HepG2 (cell line): ENCODE measurements around the gene SERTM1. TPM values are rescaled to one million over a fixed set of nuclear protein-coding genes. Genes with fewer than 3 reads are reported as not detected.

Source experiments
- ATAC-seq: fragments of 200-7000 bp; cut with Tn5 transposase; 3 replicates; pipeline ENCODE4 v1.9.1; 2020; ENCODE audit warnings: mild to moderate bottlenecking, moderate library complexity
- BruUV-seq: library from RNA; stranded (reverse); fragments of 400-500 nt; replicated peaks from 2 replicates; lab custom pipeline; 2021; lab: Mats Ljungman, UMichigan
- CTCF ChIA-PET: fragments of 300-600 bp; formaldehyde crosslinking; extraction: SDS; loops from one replicate; lab custom pipeline; 2021; ENCODE audit warnings: low total read pairs, inconsistent platforms, low intra/inter-chr PET ratio; lab: Yijun Ruan, JAX
- POLR2A ChIA-PET: fragments of 350-600 bp; sonication (Branson Sonifier 250); formaldehyde crosslinking; loops from one replicate; lab custom pipeline; 2020; ENCODE audit warnings: antibody characterized with exemption, inconsistent platforms; lab: Yijun Ruan, JAX
- DNase-seq: peaks from one replicate; pipeline ENCODE4 v3.0.0-alpha.2; 2015; ENCODE audit warnings: low spot score
- FAIRE-seq: peaks from 3 replicates; lab custom pipeline; 2011; peaks lifted over from hg19 to GRCh38; lab: Jason Lieb, UNC
- H2AFZ ChIP-seq: one replicate; pipeline ENCODE4 v1.6.1; 2011; ENCODE audit warnings: low read length, inconsistent platforms
- H3K27ac ChIP-seq: fragments of 300-600 bp; 3 replicates; pipeline ENCODE4 v1.8.0; 2011; ENCODE audit warnings: mixed run types, mild to moderate bottlenecking, mixed read lengths, low read length, inconsistent platforms; ENCODE audit not compliant: insufficient read depth; ENCODE audit errors: extremely low read length
- H3K27me3 ChIP-seq, 2 experiments: fragments of 200-600 bp in 1 of 2; 2 replicates in 1 of 2; 3 replicates in 1 of 2; pipeline versions ENCODE4 v1.6.0 to v1.8.0; 2011; ENCODE audit warnings: low read length in 2 of 2, mild to moderate bottlenecking in 2 of 2, moderate library complexity in 2 of 2, inconsistent platforms in 1 of 2; ENCODE audit not compliant: insufficient read depth in 2 of 2, control insufficient read depth in 1 of 2
- H3K36me3 ChIP-seq, 2 experiments: fragments of 200-600 bp in 1 of 2; replicated peaks in 1 of 2; 2 replicates in 1 of 2; 3 replicates in 1 of 2; pipeline versions ENCODE4 v1.5.1 to v1.8.0; 2011; ENCODE audit warnings: low read length in 2 of 2, inconsistent platforms in 1 of 2; ENCODE audit not compliant: insufficient read depth in 2 of 2, control insufficient read depth in 1 of 2
- H3K4me1 ChIP-seq: 2 replicates; pipeline ENCODE4 v1.5.1; 2012; ENCODE audit warnings: low read length, inconsistent platforms; ENCODE audit not compliant: insufficient read depth
- H3K4me2 ChIP-seq: 2 replicates; pipeline ENCODE4 v1.6.0; 2011; ENCODE audit warnings: low read depth, low read length, inconsistent platforms
- H3K4me3 ChIP-seq, 3 experiments: fragments of 200-600 bp in 1 of 3; sonication (generic), shearing (Covaris generic) in 1 of 3; replicated peaks in 1 of 3; 2 replicates each; pipeline ENCODE4 v1.5.1; 2011 to 2016; ENCODE audit warnings: low read length in 3 of 3, inconsistent platforms in 2 of 3, low read depth in 2 of 3, mild to moderate bottlenecking in 2 of 3, control low read depth in 1 of 3, mixed read lengths in 1 of 3; ENCODE audit not compliant: insufficient read depth in 1 of 3
- H3K79me2 ChIP-seq: one replicate; pipeline ENCODE4 v1.6.1; 2011; ENCODE audit warnings: low read length, inconsistent platforms; ENCODE audit not compliant: insufficient read depth
- H3K9ac ChIP-seq: 2 replicates; pipeline ENCODE4 v1.6.0; 2011; ENCODE audit warnings: mild to moderate bottlenecking, low read depth, low read length, inconsistent platforms; ENCODE audit not compliant: insufficient read depth
- H3K9me3 ChIP-seq: 2 replicates; pipeline ENCODE4 v1.5.1; 2012; ENCODE audit warnings: mild to moderate bottlenecking, low read length
- H4K20me1 ChIP-seq: 2 replicates; pipeline ENCODE4 v1.6.0; 2011; ENCODE audit warnings: inconsistent platforms, mild to moderate bottlenecking, low read length, moderate library complexity; ENCODE audit not compliant: insufficient read depth
- BCL6 ChIP-seq: IDR thresholded peaks from 2 replicates; pipeline ENCODE4 v1.6.1; 2016; ENCODE audit warnings: missing genetic modification reagents, missing compliant biosample characterization
- CBX5 ChIP-seq: sonication (generic); formaldehyde crosslinking; IDR thresholded peaks from 2 replicates; pipeline ENCODE4 v1.4.0; 2020; ENCODE audit warnings: missing genetic modification reagents, borderline replicate concordance
- EEA1 ChIP-seq: sonication (generic); formaldehyde crosslinking; IDR thresholded peaks from 2 replicates; pipeline ENCODE4 v1.5.1; 2020; ENCODE audit warnings: mild to moderate bottlenecking, missing genetic modification reagents, borderline replicate concordance
- GATAD1 ChIP-seq: IDR thresholded peaks from 2 replicates; pipeline ENCODE4 v1.6.1; 2016; ENCODE audit warnings: missing genetic modification reagents, missing compliant biosample characterization
- GATAD2A ChIP-seq: IDR thresholded peaks from 2 replicates; pipeline ENCODE4 v1.6.1; 2016
- HOXA7 ChIP-seq: sonication (generic); formaldehyde crosslinking; IDR thresholded peaks from 2 replicates; pipeline ENCODE4 v1.8.1; 2022; ENCODE audit warnings: mild to moderate bottlenecking, missing genetic modification reagents, moderate library complexity
- ISL2 ChIP-seq: sonication (generic); formaldehyde crosslinking; IDR thresholded peaks from 2 replicates; pipeline ENCODE4 v1.5.0; 2020; ENCODE audit warnings: missing genetic modification reagents
- KDM1A ChIP-seq: IDR thresholded peaks from 2 replicates; pipeline ENCODE4 v1.6.1; 2016; ENCODE audit warnings: missing compliant biosample characterization
- MIXL1 ChIP-seq: IDR thresholded peaks from 2 replicates; pipeline ENCODE4 v1.6.1; 2016
- NFIB ChIP-seq: sonication (generic); formaldehyde crosslinking; IDR thresholded peaks from 2 replicates; pipeline ENCODE4 v1.9.0; 2021; ENCODE audit warnings: missing genetic modification reagents, mild to moderate bottlenecking, borderline replicate concordance
- PHF20 ChIP-seq: sonication (generic); formaldehyde crosslinking; IDR thresholded peaks from 2 replicates; pipeline ENCODE4 v1.5.0; 2020; ENCODE audit warnings: mild to moderate bottlenecking, missing genetic modification reagents
- SAP130 ChIP-seq: IDR thresholded peaks from 2 replicates; pipeline ENCODE4 v1.6.1; 2016; ENCODE audit warnings: low read depth
- SRY ChIP-seq: sonication (generic); formaldehyde crosslinking; IDR thresholded peaks from 2 replicates; pipeline ENCODE4 v1.8.0; 2022; ENCODE audit warnings: mild to moderate bottlenecking, missing genetic modification reagents
- TRIM22 ChIP-seq: fragments of 450-650 bp; IDR thresholded peaks from 2 replicates; pipeline ENCODE4 v1.6.1; 2017
- WGBS: methylation state at CpG from one replicate; pipeline ENCODE4 v1.1.6; 2017; ENCODE audit warnings: low lambda C conversion rate; 5-methylcytosine and 5-hydroxymethylcytosine counted together
- in situ Hi-C: cut with HindIII; loops from 2 replicates; pipeline ENCODE4 v1.10.0; 2017; ENCODE audit warnings: low pct_unique_long_range_greater_than_20kb; ENCODE audit not compliant: extremely low pct_ligation_motif_present
- intact Hi-C: fragments of 100-400 bp; cut with micrococcal nuclease; formaldehyde crosslinking; loops from one replicate; pipeline ENCODE4 v1.10.0; 2022; ENCODE audit not compliant: unreplicated experiment
- polyA plus RNA-seq, 8 experiments: library from polyadenylated mRNA; depleted of rRNA in 3 of 8; stranded (reverse) in 7 of 8; unstranded in 1 of 8; fragments of >200 nt; fragmentation: Illumina TruSeq in 4 of 8; extraction: Trizol in 4 of 8; gene quantifications; 2 replicates each; pipeline versions ENCODE4 v1.2.1 to v1.2.3, GENCODE V29; 2011 to 2016; ENCODE audit warnings: low read depth in 4 of 8, missing spikeins in 1 of 8, mixed read lengths in 1 of 8; ENCODE audit not compliant: insufficient read depth in 1 of 8
- total RNA-seq, 5 experiments: library from RNA; depleted of rRNA; stranded (reverse); fragments of >200 nt; fragmentation: Illumina TruSeq; extraction: Trizol; gene quantifications; 2 replicates each; pipeline ENCODE4 v1.2.3, GENCODE V29; 2016; ENCODE audit warnings: low read depth in 1 of 5

The SERTM1 gene
- total and polyA plus RNA-seq, 2 of the 13 experiments (the other 11 are each of a cell fraction or from before 2014, with no cell fraction given): not detected

DNA sequence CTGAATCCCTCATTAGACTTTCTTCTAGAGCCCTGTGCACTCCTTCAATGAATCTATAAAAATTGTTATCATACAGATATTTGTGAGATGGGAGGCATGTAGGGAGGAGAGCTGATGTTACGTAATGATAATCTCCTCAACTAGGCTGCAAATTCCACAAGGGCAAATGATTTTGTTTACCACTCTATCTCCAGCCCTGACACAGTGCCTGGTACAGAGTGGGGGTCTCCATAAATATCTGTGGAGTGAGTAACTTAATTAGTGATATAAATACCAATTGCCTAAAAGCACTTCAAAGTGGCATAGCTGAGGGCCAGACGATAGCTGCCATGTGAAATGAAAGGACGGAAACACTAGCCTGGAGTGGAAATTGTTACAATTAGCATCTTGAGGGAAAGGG is 54.2 kb downstream of the SERTM1 start:
- Histone ChIP-seq H4K20me1 (no peaks in the 10 kb centered on the region), H3K79me2 (no peaks in the 10 kb centered on the region), H3K9ac (no peak overlapping the region), H2AFZ (no peak overlapping the region), H3K4me1 (no peaks in the 10 kb centered on the region), H3K4me2 (no peak overlapping the region), H3K27ac (no peak overlapping the region), H3K27me3 (peaks cover 0 to 5% of the 10 kb centered on the region in 2 experiments; a peak in 2 of 5 replicates), H3K9me3 (no peaks in the 10 kb centered on the region), H3K36me3 (no peaks in the 10 kb centered on the region), H3K4me3 (no peak overlapping the region)
- intact Hi-C loops (no loop called here), in situ Hi-C loops (loop anchor here (25.0 kb wide), 1 partner anchor 741 kb away; no protein-coding TSS in a partner anchor)
- ChIA-PET CTCF (no interaction called here), POLR2A (no interaction called here)
- FAIRE-seq (no peak), ATAC-seq (no peak), DNase-seq (no peak)
- TF ChIP-seq GATAD1 (CRISPR knock-in tag) (no peak), CBX5 (CRISPR knock-in tag) (no peak), BCL6 (no peak), SAP130 (CRISPR knock-in tag) (no peak), TRIM22 (no peak), NFIB (no peak), KDM1A (CRISPR knock-in tag) (no peak), EEA1 (CRISPR knock-in tag) (no peak), MIXL1 (no peak), PHF20 (CRISPR knock-in tag) (no peak), ISL2 (CRISPR knock-in tag) (no peak), GATAD2A (CRISPR knock-in tag) (no peak), HOXA7 (CRISPR knock-in tag) (no peak), SRY (CRISPR knock-in tag) (no peak)
- WGBS: 61% methylated on average over 3 of the region's 3 CpGs
- BruUV-seq: no TSS peak
